MM.1S (cell line): ENCODE results near the gene SENP8.

Experiments
- DNase-seq: peaks from one replicate; pipeline ENCODE4 v3.0.0-alpha.2; 2015
- H2AFZ ChIP-seq: fragments of 300-600 bp; sonication (generic); 2 replicates; pipeline ENCODE4 v1.6.0; 2016; ENCODE audit warnings: antibody characterized with exemption, low read length
- H3F3A ChIP-seq: fragments of 300-600 bp; sonication (generic); 2 replicates; pipeline ENCODE4 v1.6.1; 2016; ENCODE audit warnings: mild to moderate bottlenecking, antibody characterized with exemption, low read length, moderate library complexity, mixed read lengths; ENCODE audit not compliant: insufficient read depth
- H3K27ac ChIP-seq: fragments of 300-600 bp; sonication (generic); 2 replicates; pipeline ENCODE4 v1.5.1; 2016; ENCODE audit warnings: mild to moderate bottlenecking, low read length
- H3K27me3 ChIP-seq: fragments of 300-600 bp; sonication (generic); replicated peaks from 2 replicates; pipeline ENCODE4 v1.6.0; 2016; ENCODE audit warnings: low read length; ENCODE audit not compliant: insufficient read depth
- H3K36me3 ChIP-seq: fragments of 300-600 bp; sonication (generic); replicated peaks from 2 replicates; pipeline ENCODE4 v1.6.1; 2016; ENCODE audit warnings: mild to moderate bottlenecking, low read length, mixed read lengths; ENCODE audit not compliant: insufficient read depth
- H3K4me1 ChIP-seq: fragments of 300-600 bp; sonication (generic); 2 replicates; pipeline ENCODE4 v1.6.1; 2016; ENCODE audit warnings: low read length, mixed read lengths
- H3K4me2 ChIP-seq: fragments of 300-600 bp; sonication (generic); 2 replicates; pipeline ENCODE4 v1.6.0; 2016; ENCODE audit warnings: low read depth, low read length
- H3K4me3 ChIP-seq: fragments of 300-600 bp; sonication (generic); 2 replicates; pipeline ENCODE4 v1.5.1; 2016; ENCODE audit warnings: low read length, mixed read lengths
- H3K79me2 ChIP-seq: fragments of 300-600 bp; sonication (generic); 2 replicates; pipeline ENCODE4 v1.6.1; 2016; ENCODE audit warnings: mixed run types, low read length, mixed read lengths
- H3K9ac ChIP-seq: fragments of 300-600 bp; sonication (generic); 2 replicates; pipeline ENCODE4 v1.6.1; 2016; ENCODE audit warnings: low read length, mixed read lengths
- H3K9me2 ChIP-seq: fragments of 300-600 bp; sonication (generic); replicated peaks from 2 replicates; pipeline ENCODE4 v1.6.1; 2016; ENCODE audit warnings: mild to moderate bottlenecking, low read length, mixed read lengths; ENCODE audit not compliant: insufficient read depth
- H3K9me3 ChIP-seq: fragments of 300-600 bp; sonication (generic); replicated peaks from 2 replicates; pipeline ENCODE4 v1.6.1; 2016; ENCODE audit warnings: mild to moderate bottlenecking, low read length, mixed read lengths; ENCODE audit not compliant: insufficient read depth
- H4K20me1 ChIP-seq: fragments of 300-600 bp; sonication (generic); 2 replicates; pipeline ENCODE4 v1.6.1; 2016; ENCODE audit warnings: mild to moderate bottlenecking, low read length, moderate library complexity, mixed read lengths; ENCODE audit not compliant: insufficient read depth
- CTCF ChIP-seq: fragments of 300-600 bp; sonication (generic); IDR thresholded peaks from 2 replicates; pipeline ENCODE4 v1.5.1; 2016; ENCODE audit warnings: antibody characterized with exemption, low read length, mixed read lengths
- EZH2 ChIP-seq: fragments of 300-600 bp; sonication (generic); optimal IDR thresholded peaks from 2 replicates; pipeline ENCODE3; 2017; ENCODE audit warnings: low read depth, mild to moderate bottlenecking, antibody characterized with exemption, low read length, mixed read lengths
- EZH2phosphoT487 ChIP-seq: fragments of 300-600 bp; sonication (generic); IDR thresholded peaks from 2 replicates; pipeline ENCODE4 v1.6.1; 2018; ENCODE audit warnings: antibody characterized with exemption, low read length

The SENP8 gene

GRCh38 chr15:72173401-72173800 lies 55.2 kb downstream of the SENP8 start:
- Histone ChIP-seq H3K9me3 (no peaks in the 10 kb centered on the region), H3K27me3 (no peaks in the 10 kb centered on the region), H2AFZ (no peak overlapping the region), H3K27ac (no peak overlapping the region), H4K20me1 (no peaks in the 10 kb centered on the region), H3K4me3 (no peak overlapping the region), H3K9me2 (no peaks in the 10 kb centered on the region), H3K9ac (no peak overlapping the region), H3K36me3 (no peaks in the 10 kb centered on the region), H3K79me2 (no peaks in the 10 kb centered on the region), H3K4me2 (no peak overlapping the region), H3F3A (no peaks in the 10 kb centered on the region), H3K4me1 (no peaks in the 10 kb centered on the region)
- no peak for DNase-seq
- no peak for TF ChIP-seq CTCF

- no peaks in the 10 kb centered on the region for H3F3A ChIP-seq
- no peak for DNase-seq
- H3K79me2 ChIP-seq: no peaks in the 10 kb centered on the region
- H3K4me2 ChIP-seq: no peak overlapping the region
- TF ChIP-seq EZH2: no peak
- no peak for TF ChIP-seq EZH2phosphoT487
- no peak for TF ChIP-seq CTCF
- no peak overlapping the region for H3K27ac ChIP-seq
- no peak overlapping the region for H2AFZ ChIP-seq
- no peaks in the 10 kb centered on the region for H3K36me3 ChIP-seq
- H3K9me2 ChIP-seq: no peaks in the 10 kb centered on the region
- H3K27me3 ChIP-seq: no peaks in the 10 kb centered on the region
- no peak overlapping the region for H3K4me3 ChIP-seq
- H3K9me3 ChIP-seq: no peaks in the 10 kb centered on the region
- H3K9ac ChIP-seq: no peak overlapping the region
- no peaks in the 10 kb centered on the region for H4K20me1 ChIP-seq
- H3K4me1 ChIP-seq: no peaks in the 10 kb centered on the region
Measured at GRCh38 chr15:72173864-72174550, 55.8 kb downstream of the SENP8 start.

GRCh38 chr15:72174551-72175165 lies 56.5 kb downstream of the SENP8 start:
- Histone ChIP-seq H3K9me2 (no peaks in the 10 kb centered on the region), H3K9ac (no peak overlapping the region), H3F3A (no peaks in the 10 kb centered on the region), H3K79me2 (no peaks in the 10 kb centered on the region), H2AFZ (no peak overlapping the region), H3K9me3 (no peaks in the 10 kb centered on the region), H4K20me1 (no peaks in the 10 kb centered on the region), H3K27me3 (no peaks in the 10 kb centered on the region), H3K4me2 (no peak overlapping the region), H3K36me3 (no peaks in the 10 kb centered on the region), H3K4me1 (no peaks in the 10 kb centered on the region), H3K4me3 (no peak overlapping the region), H3K27ac (no peak overlapping the region)
- no peak for DNase-seq
- TF ChIP-seq EZH2phosphoT487: no peak
- TF ChIP-seq EZH2: no peak
- TF ChIP-seq CTCF: no peak
